H9 (cell line): ENCODE results near the gene PLD3. TPM values are rescaled to one million over a fixed set of nuclear protein-coding genes. Genes with fewer than 3 reads are reported as not detected.

ENCODE experiments used
- DNase-seq: peaks from one replicate; pipeline ENCODE4 v3.0.0-alpha.2; 2017
- H2AFZ ChIP-seq: one replicate; pipeline ENCODE4 v1.6.1; 2013; ENCODE audit warnings: mild to moderate bottlenecking, low read length, control low read depth, moderate library complexity
- H2AK5ac ChIP-seq: 2 replicates; pipeline ENCODE4 v1.6.1; 2013; ENCODE audit warnings: low read length, control low read depth, mixed read lengths; ENCODE audit not compliant: insufficient read length
- H2BK120ac ChIP-seq: one replicate; pipeline ENCODE4 v1.6.1; 2013; ENCODE audit warnings: low read depth, mild to moderate bottlenecking, low read length, control low read depth, inconsistent platforms; ENCODE audit not compliant: poor library complexity, severe bottlenecking
- H2BK12ac ChIP-seq: 2 replicates; pipeline ENCODE4 v1.6.1; 2013; ENCODE audit warnings: low read length, control low read depth, mixed read lengths, low read depth; ENCODE audit not compliant: insufficient read length
- H2BK15ac ChIP-seq: 2 replicates; pipeline ENCODE4 v1.6.1; 2013; ENCODE audit warnings: low read depth, low read length, control low read depth
- H2BK20ac ChIP-seq: one replicate; pipeline ENCODE4 v1.6.1; 2013; ENCODE audit warnings: low read depth, mild to moderate bottlenecking, low read length, control low read depth, inconsistent platforms; ENCODE audit not compliant: poor library complexity, severe bottlenecking
- H2BK5ac ChIP-seq: 2 replicates; pipeline ENCODE4 v1.6.1; 2013; ENCODE audit warnings: low read length, control low read depth, mixed read lengths; ENCODE audit not compliant: insufficient read length
- H3K14ac ChIP-seq: 2 replicates; pipeline ENCODE4 v1.6.1; 2013; ENCODE audit warnings: low read length, control low read depth; ENCODE audit not compliant: insufficient read depth
- H3K18ac ChIP-seq: 2 replicates; pipeline ENCODE4 v1.6.1; 2013; ENCODE audit warnings: low read depth, mild to moderate bottlenecking, mixed read lengths, low read length, control low read depth; ENCODE audit not compliant: insufficient read length
- H3K23ac ChIP-seq: 2 replicates; pipeline ENCODE4 v1.6.1; 2013; ENCODE audit warnings: low read length, control low read depth, mixed read lengths, low read depth; ENCODE audit not compliant: insufficient read length
- H3K23me2 ChIP-seq: 2 replicates; pipeline ENCODE4 v1.6.1; 2013; ENCODE audit warnings: low read depth, mild to moderate bottlenecking, mixed read lengths, low read length, control low read depth; ENCODE audit not compliant: insufficient read length, poor library complexity, severe bottlenecking
- H3K27ac ChIP-seq: 2 replicates; pipeline ENCODE4 v1.5.1; 2013; ENCODE audit warnings: low read length, control low read depth, mixed read lengths, low read depth; ENCODE audit not compliant: insufficient read length
- H3K27me3 ChIP-seq: 2 replicates; pipeline ENCODE4 v1.6.1; 2013; ENCODE audit warnings: low read length, control low read depth, inconsistent platforms; ENCODE audit not compliant: insufficient read depth
- H3K4ac ChIP-seq: 2 replicates; pipeline ENCODE4 v1.6.1; 2013; ENCODE audit warnings: low read depth, mild to moderate bottlenecking, control low read depth, inconsistent platforms, low read length, moderate library complexity
- H3K4me1 ChIP-seq: 2 replicates; pipeline ENCODE4 v1.6.1; 2013; ENCODE audit warnings: low read length, control low read depth, inconsistent platforms; ENCODE audit not compliant: insufficient read depth
- H3K4me2 ChIP-seq: 2 replicates; pipeline ENCODE4 v1.6.1; 2013; ENCODE audit warnings: low read length, control low read depth, mixed read lengths; ENCODE audit not compliant: insufficient read length, insufficient read depth
- H3K56ac ChIP-seq: 2 replicates; pipeline ENCODE4 v1.6.1; 2013; ENCODE audit warnings: low read depth, mild to moderate bottlenecking, mixed read lengths, low read length, control low read depth; ENCODE audit not compliant: insufficient read length
- H3K79me1 ChIP-seq: 2 replicates; pipeline ENCODE4 v1.6.1; 2013; ENCODE audit warnings: low read depth, mild to moderate bottlenecking, moderate library complexity, low read length, control low read depth, inconsistent platforms; ENCODE audit not compliant: insufficient read depth, poor library complexity, severe bottlenecking
- H3K79me2 ChIP-seq: 2 replicates; pipeline ENCODE4 v1.6.1; 2013; ENCODE audit warnings: low read length, control low read depth, inconsistent platforms; ENCODE audit not compliant: insufficient read depth
- H3K9ac ChIP-seq: 2 replicates; pipeline ENCODE4 v1.6.1; 2013; ENCODE audit warnings: low read length, control low read depth, mixed read lengths; ENCODE audit not compliant: insufficient read length; ENCODE audit errors: extremely low read depth
- H3K9me3 ChIP-seq: one replicate; pipeline ENCODE4 v1.6.1; 2013; ENCODE audit warnings: low read depth, low read length, inconsistent platforms; ENCODE audit not compliant: control insufficient read depth
- H3T11ph ChIP-seq: one replicate; pipeline ENCODE4 v1.6.1; 2013; ENCODE audit warnings: mild to moderate bottlenecking, low read length, control low read depth, inconsistent platforms
- H4K20me1 ChIP-seq: one replicate; pipeline ENCODE4 v1.6.1; 2013; ENCODE audit not compliant: control insufficient read depth, insufficient read length, insufficient read depth
- H4K5ac ChIP-seq: 2 replicates; pipeline ENCODE4 v1.6.1; 2013; ENCODE audit warnings: low read depth, mild to moderate bottlenecking, mixed read lengths, low read length, control low read depth; ENCODE audit not compliant: insufficient read length
- H4K8ac ChIP-seq: replicated peaks from 2 replicates; pipeline ENCODE4 v1.6.1; 2013; ENCODE audit warnings: low read length, control low read depth, mixed read lengths, low read depth; ENCODE audit not compliant: insufficient read length
- H4K91ac ChIP-seq: 2 replicates; pipeline ENCODE4 v1.6.1; 2013; ENCODE audit warnings: low read depth, mild to moderate bottlenecking, moderate library complexity, mixed read lengths, low read length, control low read depth; ENCODE audit not compliant: insufficient read length
- H3K27ac Mint-ChIP-seq, 3 experiments: 2 replicates in 2 of 3; 3 replicates in 1 of 3; pipeline ENCODE4 v1.8.0; 2020 to 2021; ENCODE audit warnings: mixed read lengths in 3 of 3, mild to moderate bottlenecking in 1 of 3, moderate library complexity in 1 of 3
- H3K27me3 Mint-ChIP-seq: 2 replicates; pipeline ENCODE4 v1.8.0; 2021; ENCODE audit warnings: low read depth, mild to moderate bottlenecking, moderate library complexity, mixed read lengths
- H3K36me3 Mint-ChIP-seq, 3 experiments: 2 replicates in 2 of 3; 3 replicates in 1 of 3; pipeline ENCODE4 v1.8.0; 2020 to 2021; ENCODE audit warnings: low read depth in 3 of 3, mixed read lengths in 3 of 3; ENCODE audit not compliant: insufficient read depth in 1 of 3
- H3K4me1 Mint-ChIP-seq, 2 experiments: 2 replicates each; pipeline ENCODE4 v1.8.0; 2020; ENCODE audit warnings: mixed read lengths in 2 of 2
- H3K4me3 Mint-ChIP-seq, 2 experiments: 2 replicates in 1 of 2; 3 replicates in 1 of 2; pipeline ENCODE4 v1.8.0; 2020 to 2021; ENCODE audit warnings: mild to moderate bottlenecking in 2 of 2, mixed read lengths in 2 of 2, moderate library complexity in 1 of 2
- H3K9me3 Mint-ChIP-seq, 2 experiments: 2 replicates in 1 of 2; 3 replicates in 1 of 2; pipeline ENCODE4 v1.8.0; 2020; ENCODE audit warnings: mild to moderate bottlenecking in 2 of 2, mixed read lengths in 2 of 2, moderate library complexity in 1 of 2
- WGBS: extraction: QIAGEN DNeasy Blood & Tissue Kit; methylation state at CpG from one replicate; pipeline ENCODE4 v1.1.7; 2013; ENCODE audit warnings: missing lambda C conversion rate, low lambda C conversion rate, mixed read lengths; ENCODE audit not compliant: insufficient read length; ENCODE audit errors: extremely low coverage; 5-methylcytosine and 5-hydroxymethylcytosine counted together
- total RNA-seq: library from RNA; stranded (reverse); gene quantifications from 2 replicates; pipeline ENCODE4 v1.2.1, GENCODE V29; 2021
- TF ChIP-seq, protein P1 (sequence below): fragments of 200-600 bp; sonication (generic); conservative IDR thresholded peaks from 3 replicates; pipeline ENCODE4 v1.8.0; 2021; ENCODE audit warnings: antibody characterized with exemption, mild to moderate bottlenecking

The PLD3 gene
- total RNA-seq, 1 experiment from 2014 or later = 194 TPM

DNA sequence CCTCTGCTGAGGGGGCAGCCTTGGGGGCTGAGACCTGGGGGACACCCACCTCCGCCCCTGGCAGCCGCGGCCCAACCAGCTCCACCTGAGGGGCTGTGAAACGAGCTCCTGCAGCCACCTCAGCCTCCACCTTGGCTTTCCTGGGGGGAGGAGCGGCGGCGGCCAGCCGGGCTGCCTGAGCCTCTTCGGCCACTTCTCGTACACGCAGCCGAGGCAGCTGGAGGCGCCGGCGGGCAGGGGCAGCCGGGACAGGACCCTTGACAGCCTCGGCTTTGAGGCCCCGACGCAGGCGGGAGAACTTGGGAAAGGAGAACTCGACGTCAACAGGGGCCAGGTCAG lies 49.0 kb downstream of the PLD3 start:
- H3K23ac ChIP-seq = no peak overlapping the region
- H3K4me2 ChIP-seq = no peak overlapping the region
- DNase-seq = no peak
- H3K23me2 ChIP-seq = peaks cover 7% of the 10 kb centered on the region
- H4K91ac ChIP-seq = no peak overlapping the region
- Mint-ChIP-seq H3K36me3 (no peaks in the 10 kb centered on the region; a peak in 1 of 7 replicates), H3K4me1 (peaks cover 8 to 15% of the 10 kb centered on the region in 2 experiments), H3K27me3 (peaks cover 19% of the 10 kb centered on the region), H3K9me3 (no peaks in the 10 kb centered on the region), H3K27ac (no peak overlapping the region), H3K4me3 (0 out of 5 replicates have a peak overlapping the region, but pooled peaks of 1 of the 2 experiments have one; percentile 50)
- H3T11ph ChIP-seq = no peak overlapping the region
- H3K27me3 ChIP-seq = no peaks in the 10 kb centered on the region; the same call in 1 of the 2 replicates
- WGBS = no CpG with 5 or more reads among the region's 22 CpGs
- H2BK20ac ChIP-seq = no peak overlapping the region
- no peak overlapping the region for H2BK12ac ChIP-seq
- no peak overlapping the region for H4K5ac ChIP-seq
- H3K9ac ChIP-seq = no peak overlapping the region
- no peak overlapping the region for H2BK5ac ChIP-seq
- H3K14ac ChIP-seq = no peak overlapping the region
- H4K8ac ChIP-seq = no peak overlapping the region
- H3K4me1 ChIP-seq = no peaks in the 10 kb centered on the region
- H2AK5ac ChIP-seq = no peak overlapping the region
- no peak overlapping the region for H2BK15ac ChIP-seq
- H3K18ac ChIP-seq = no peak overlapping the region
- H3K4ac ChIP-seq = no peak overlapping the region
- TF ChIP-seq, protein P1, sequence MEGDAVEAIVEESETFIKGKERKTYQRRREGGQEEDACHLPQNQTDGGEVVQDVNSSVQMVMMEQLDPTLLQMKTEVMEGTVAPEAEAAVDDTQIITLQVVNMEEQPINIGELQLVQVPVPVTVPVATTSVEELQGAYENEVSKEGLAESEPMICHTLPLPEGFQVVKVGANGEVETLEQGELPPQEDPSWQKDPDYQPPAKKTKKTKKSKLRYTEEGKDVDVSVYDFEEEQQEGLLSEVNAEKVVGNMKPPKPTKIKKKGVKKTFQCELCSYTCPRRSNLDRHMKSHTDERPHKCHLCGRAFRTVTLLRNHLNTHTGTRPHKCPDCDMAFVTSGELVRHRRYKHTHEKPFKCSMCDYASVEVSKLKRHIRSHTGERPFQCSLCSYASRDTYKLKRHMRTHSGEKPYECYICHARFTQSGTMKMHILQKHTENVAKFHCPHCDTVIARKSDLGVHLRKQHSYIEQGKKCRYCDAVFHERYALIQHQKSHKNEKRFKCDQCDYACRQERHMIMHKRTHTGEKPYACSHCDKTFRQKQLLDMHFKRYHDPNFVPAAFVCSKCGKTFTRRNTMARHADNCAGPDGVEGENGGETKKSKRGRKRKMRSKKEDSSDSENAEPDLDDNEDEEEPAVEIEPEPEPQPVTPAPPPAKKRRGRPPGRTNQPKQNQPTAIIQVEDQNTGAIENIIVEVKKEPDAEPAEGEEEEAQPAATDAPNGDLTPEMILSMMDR = no peak
- no peak overlapping the region for H2AFZ ChIP-seq
- H2BK120ac ChIP-seq = no peak overlapping the region
- no peak overlapping the region for H3K56ac ChIP-seq
- H3K27ac ChIP-seq = no peak overlapping the region
- H3K79me2 ChIP-seq = no peaks in the 10 kb centered on the region
- H4K20me1 ChIP-seq = no peaks in the 10 kb centered on the region
- H3K9me3 ChIP-seq = no peaks in the 10 kb centered on the region
- no peaks in the 10 kb centered on the region for H3K79me1 ChIP-seq
